A549 (cell line): Measurements from ENCODE around the gene ZNF681.

Experiments
- CBX2 ChIP-seq: fragments of 200-600 bp; sonication (generic); IDR thresholded peaks from 2 replicates; pipeline ENCODE4 v1.6.1; 2016; ENCODE audit warnings: low read depth, mild to moderate bottlenecking, borderline replicate concordance
- CEBPB ChIP-seq, 2 experiments: fragments of >200 bp in 1 of 2; sonication (Bioruptor Twin) in 1 of 2; formaldehyde crosslinking in 1 of 2; IDR thresholded peaks; 2 replicates each; pipeline ENCODE4 v1.6.1; 2012 to 2016
- CHD4 ChIP-seq: fragments of 200-600 bp; sonication (generic); IDR thresholded peaks from 2 replicates; pipeline ENCODE4 v1.6.1; 2016; ENCODE audit warnings: antibody characterized with exemption, mild to moderate bottlenecking, borderline replicate concordance
- CTCF ChIP-seq: fragments of >200 bp; sonication (Bioruptor Twin); formaldehyde crosslinking; IDR thresholded peaks from 3 replicates; pipeline ENCODE4 v1.5.1; 2016
- EP300 ChIP-seq, 2 experiments: fragments of >200 bp; sonication (Bioruptor Twin); formaldehyde crosslinking; IDR thresholded peaks; 2 replicates in 1 of 2; 3 replicates in 1 of 2; pipeline ENCODE4 v1.6.1; 2016 to 2017
- HMGXB4 ChIP-seq: fragments of 250-450 bp; sonication (Bioruptor Pico); IDR thresholded peaks from 2 replicates; pipeline ENCODE4 v1.5.0; 2021; ENCODE audit warnings: mild to moderate bottlenecking, moderate library complexity, borderline replicate concordance
- JUNB ChIP-seq: fragments of >200 bp; sonication (Bioruptor Twin); formaldehyde crosslinking; IDR thresholded peaks from 2 replicates; pipeline ENCODE4 v1.6.1; 2016
- MYC ChIP-seq: IDR thresholded peaks from 2 replicates; pipeline ENCODE4 v1.6.1; 2012; ENCODE audit warnings: mild to moderate bottlenecking, inconsistent platforms, low read length, improper control_type of control experiment, borderline replicate concordance
- NR3C1 ChIP-seq: fragments of >200 bp; sonication (Bioruptor Twin); formaldehyde crosslinking; IDR thresholded peaks from 3 replicates; pipeline ENCODE4 v1.6.1; 2017
- PBX3 ChIP-seq: IDR thresholded peaks from 2 replicates; pipeline ENCODE4 v1.6.1; 2012
- POLR2A ChIP-seq: IDR thresholded peaks from 2 replicates; pipeline ENCODE4 v1.6.1; 2012; ENCODE audit warnings: mild to moderate bottlenecking, low read length
- RFX5 ChIP-seq: fragments of 450-650 bp; IDR thresholded peaks from 2 replicates; pipeline ENCODE4 v1.7.1; 2014; ENCODE audit warnings: antibody characterized with exemption, mild to moderate bottlenecking, moderate library complexity
- SMC3 ChIP-seq: fragments of >200 bp; sonication (Bioruptor Twin); formaldehyde crosslinking; IDR thresholded peaks from 3 replicates; pipeline ENCODE4 v1.6.1; 2018; ENCODE audit warnings: inconsistent platforms
- USF2 ChIP-seq: fragments of 450-650 bp; IDR thresholded peaks from 2 replicates; pipeline ENCODE4 v1.6.1; 2014; ENCODE audit warnings: antibody characterized with exemption

GRCh38 chr19:23776507-23777205, 18.0 kb upstream of the ZNF681 start:
- TF ChIP-seq CBX2 = no peak
- no peak for TF ChIP-seq EP300 (IDR thresholded peaks at IDR 0.05)
- TF ChIP-seq CTCF = no peak
- no peak for TF ChIP-seq RFX5
- no peak for TF ChIP-seq CEBPB (IDR thresholded peaks at IDR 0.05)
- TF ChIP-seq SMC3 = no peak
- no peak for TF ChIP-seq MYC
- no peak for TF ChIP-seq JUNB
- TF ChIP-seq CHD4 = no peak
- no peak for TF ChIP-seq PBX3
- no peak for TF ChIP-seq NR3C1
- no peak for TF ChIP-seq HMGXB4
- TF ChIP-seq POLR2A = no peak
- no peak for TF ChIP-seq USF2
